ENCODE data around the gene FRYL. TPM values are rescaled to one million over a fixed set of nuclear protein-coding genes. Genes with fewer than 3 reads are reported as not detected.

Gene FRYL
- total RNA-seq, 1 experiment from 2014 or later: 43.1 TPM

DNA sequence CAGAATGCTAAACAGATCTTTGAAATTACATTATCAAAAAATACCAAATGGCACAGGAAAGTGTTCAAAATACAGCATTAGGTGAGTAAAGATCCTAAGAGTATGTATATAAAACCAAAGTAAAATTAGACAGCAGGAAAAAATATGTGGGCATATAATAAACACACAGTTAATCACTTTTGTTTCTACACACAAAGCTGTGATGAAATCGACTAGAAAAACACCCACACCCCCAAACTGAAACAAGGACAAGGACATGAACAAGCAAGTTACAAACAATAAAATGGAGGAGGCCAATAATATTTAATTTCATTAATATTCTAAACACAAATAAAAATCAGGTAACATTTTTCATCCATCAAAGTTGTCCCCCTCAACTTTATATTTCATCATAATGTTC, 143.2 kb downstream of the FRYL start:
- Histone ChIP-seq H3K36me3 (ENCODE audit: insufficient read depth, low read length, poor library complexity, severe bottlenecking) (no peaks in the 10 kb centered on the region), H3K4me1 (ENCODE audit: insufficient read depth, low read length, poor library complexity, severe bottlenecking) (peaks cover 46% of the 10 kb centered on the region), H3K27me3 (replicated peaks; ENCODE audit: insufficient read depth, low read depth, low read length, poor library complexity) (no peaks in the 10 kb centered on the region), H3K4me3 (ENCODE audit: low read depth, low read length, poor library complexity, severe bottlenecking) (no peak overlapping the region), H3K9me3 (ENCODE audit: low read depth, low read length, poor library complexity, severe bottlenecking) (no peaks in the 10 kb centered on the region), H3K27ac (ENCODE audit: low read depth, low read length, poor library complexity, severe bottlenecking) (no peak overlapping the region)
- DNase-seq (ENCODE audit: low spot score): no peak
- no peak for TF ChIP-seq EZH2 (IDR thresholded peaks at IDR 0.05; ENCODE audit: borderline replicate concordance, low read depth, low read length, poor library complexity, severe bottlenecking)
- TF ChIP-seq, protein P1, sequence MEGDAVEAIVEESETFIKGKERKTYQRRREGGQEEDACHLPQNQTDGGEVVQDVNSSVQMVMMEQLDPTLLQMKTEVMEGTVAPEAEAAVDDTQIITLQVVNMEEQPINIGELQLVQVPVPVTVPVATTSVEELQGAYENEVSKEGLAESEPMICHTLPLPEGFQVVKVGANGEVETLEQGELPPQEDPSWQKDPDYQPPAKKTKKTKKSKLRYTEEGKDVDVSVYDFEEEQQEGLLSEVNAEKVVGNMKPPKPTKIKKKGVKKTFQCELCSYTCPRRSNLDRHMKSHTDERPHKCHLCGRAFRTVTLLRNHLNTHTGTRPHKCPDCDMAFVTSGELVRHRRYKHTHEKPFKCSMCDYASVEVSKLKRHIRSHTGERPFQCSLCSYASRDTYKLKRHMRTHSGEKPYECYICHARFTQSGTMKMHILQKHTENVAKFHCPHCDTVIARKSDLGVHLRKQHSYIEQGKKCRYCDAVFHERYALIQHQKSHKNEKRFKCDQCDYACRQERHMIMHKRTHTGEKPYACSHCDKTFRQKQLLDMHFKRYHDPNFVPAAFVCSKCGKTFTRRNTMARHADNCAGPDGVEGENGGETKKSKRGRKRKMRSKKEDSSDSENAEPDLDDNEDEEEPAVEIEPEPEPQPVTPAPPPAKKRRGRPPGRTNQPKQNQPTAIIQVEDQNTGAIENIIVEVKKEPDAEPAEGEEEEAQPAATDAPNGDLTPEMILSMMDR (conservative IDR thresholded peaks at IDR 0.05; ENCODE audit: low read depth, low read length): no peak
- ChIA-PET CTCF (no interaction called here), POLR2A (ENCODE audit: low non-redundant PET) (no interaction called here)
- intact Hi-C loops (cut with micrococcal nuclease; ENCODE audit: unreplicated experiment): no loop called here
- no TSS peak for BruUV-seq (replicated peaks)

DNA sequence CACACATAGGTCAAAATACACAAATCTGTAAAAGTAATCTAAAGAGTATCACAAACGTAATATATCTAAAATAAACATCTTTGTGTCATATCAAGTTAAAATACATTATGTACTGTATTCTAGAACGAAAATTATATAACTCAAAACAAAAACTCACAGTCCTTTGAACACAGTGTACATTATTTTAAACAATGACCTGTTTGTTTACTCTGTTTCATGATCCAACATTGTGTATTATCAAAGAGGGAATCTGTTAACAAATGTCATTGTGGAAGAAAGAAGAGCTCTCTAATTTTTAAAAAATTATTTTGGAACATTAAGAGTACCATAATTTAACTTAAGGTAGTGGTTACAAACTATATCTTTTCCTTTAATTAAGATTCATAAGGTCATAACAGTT, 144.1 kb downstream of the FRYL start:
- Histone ChIP-seq H3K36me3 (ENCODE audit: insufficient read depth, low read length, poor library complexity, severe bottlenecking) (no peaks in the 10 kb centered on the region), H3K4me3 (ENCODE audit: low read depth, low read length, poor library complexity, severe bottlenecking) (no peak overlapping the region), H3K27ac (ENCODE audit: low read depth, low read length, poor library complexity, severe bottlenecking) (peak overlapping the region; percentile 7), H3K9me3 (ENCODE audit: low read depth, low read length, poor library complexity, severe bottlenecking) (no peaks in the 10 kb centered on the region), H3K4me1 (ENCODE audit: insufficient read depth, low read length, poor library complexity, severe bottlenecking) (peaks cover 36% of the 10 kb centered on the region), H3K27me3 (replicated peaks; ENCODE audit: insufficient read depth, low read depth, low read length, poor library complexity) (no peaks in the 10 kb centered on the region)
- POLR2A ChIA-PET (ENCODE audit: low non-redundant PET): no interaction called here
- TF ChIP-seq EZH2 (IDR thresholded peaks at IDR 0.05; ENCODE audit: borderline replicate concordance, low read depth, low read length, poor library complexity, severe bottlenecking): no peak
- TF ChIP-seq, protein P1 (conservative IDR thresholded peaks at IDR 0.05; ENCODE audit: low read depth, low read length): no peak
- DNase-seq (ENCODE audit: low spot score): no peak
- CTCF ChIA-PET: no interaction called here
- BruUV-seq (replicated peaks): no TSS peak
- intact Hi-C loops (cut with micrococcal nuclease; ENCODE audit: unreplicated experiment): no loop called here

DNA sequence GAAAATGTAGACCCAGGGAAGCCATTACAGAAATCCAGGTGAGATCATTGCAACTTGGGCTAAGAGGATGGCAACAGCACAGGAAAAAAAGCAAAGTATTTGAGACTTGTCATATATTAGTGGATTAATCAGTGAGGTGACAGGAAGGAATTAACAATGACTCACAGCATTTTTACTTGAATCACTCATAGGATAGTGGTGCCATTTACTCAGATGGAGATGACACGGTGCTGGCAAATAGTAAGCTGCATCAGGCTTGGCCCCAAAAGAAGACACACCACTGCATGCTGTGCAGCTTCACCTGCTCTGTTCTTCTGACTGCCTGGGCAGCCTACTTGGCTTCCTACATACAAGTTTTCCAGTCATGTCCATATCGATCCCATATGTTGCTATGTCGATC, 144.8 kb downstream of the FRYL start:
- H3K4me1 ChIP-seq (ENCODE audit: insufficient read depth, low read length, poor library complexity, severe bottlenecking): peaks cover 30% of the 10 kb centered on the region
- intact Hi-C loops (cut with micrococcal nuclease; ENCODE audit: unreplicated experiment): no loop called here
- H3K36me3 ChIP-seq (ENCODE audit: insufficient read depth, low read length, poor library complexity, severe bottlenecking): no peaks in the 10 kb centered on the region
- no peak overlapping the region for H3K27ac ChIP-seq (ENCODE audit: low read depth, low read length, poor library complexity, severe bottlenecking)
- no peaks in the 10 kb centered on the region for H3K9me3 ChIP-seq (ENCODE audit: low read depth, low read length, poor library complexity, severe bottlenecking)
- peak; percentile 83 for DNase-seq (ENCODE audit: low spot score)
- TF ChIP-seq EZH2 (IDR thresholded peaks at IDR 0.05; ENCODE audit: borderline replicate concordance, low read depth, low read length, poor library complexity, severe bottlenecking): no peak
- TF ChIP-seq, protein P1 (conservative IDR thresholded peaks at IDR 0.05; ENCODE audit: low read depth, low read length): no peak
- H3K27me3 ChIP-seq (replicated peaks; ENCODE audit: insufficient read depth, low read depth, low read length, poor library complexity): no peaks in the 10 kb centered on the region
- H3K4me3 ChIP-seq (ENCODE audit: low read depth, low read length, poor library complexity, severe bottlenecking): no peak overlapping the region
- ChIA-PET POLR2A (ENCODE audit: low non-redundant PET) (no interaction called here), CTCF (no interaction called here)
- BruUV-seq (replicated peaks): no TSS peak

Measured in A673 (cell line).